HK-2 (cell line): Measurements from ENCODE around the gene SUPT16H.
A peak's percentile ranks its signal among the peaks of the same experiment; 100 is the strongest.
"Not testable (repeated sequence)": the region's sequence is repeated elsewhere in the genome, so short reads cannot be mapped to it uniquely, and the experiment has no call there.

ENCODE experiments used
- DNase-seq: peaks from one replicate; pipeline ENCODE4 v3.0.0-alpha.2; 2018; ENCODE audit not compliant: unreplicated experiment

Gene SUPT16H

DNA sequence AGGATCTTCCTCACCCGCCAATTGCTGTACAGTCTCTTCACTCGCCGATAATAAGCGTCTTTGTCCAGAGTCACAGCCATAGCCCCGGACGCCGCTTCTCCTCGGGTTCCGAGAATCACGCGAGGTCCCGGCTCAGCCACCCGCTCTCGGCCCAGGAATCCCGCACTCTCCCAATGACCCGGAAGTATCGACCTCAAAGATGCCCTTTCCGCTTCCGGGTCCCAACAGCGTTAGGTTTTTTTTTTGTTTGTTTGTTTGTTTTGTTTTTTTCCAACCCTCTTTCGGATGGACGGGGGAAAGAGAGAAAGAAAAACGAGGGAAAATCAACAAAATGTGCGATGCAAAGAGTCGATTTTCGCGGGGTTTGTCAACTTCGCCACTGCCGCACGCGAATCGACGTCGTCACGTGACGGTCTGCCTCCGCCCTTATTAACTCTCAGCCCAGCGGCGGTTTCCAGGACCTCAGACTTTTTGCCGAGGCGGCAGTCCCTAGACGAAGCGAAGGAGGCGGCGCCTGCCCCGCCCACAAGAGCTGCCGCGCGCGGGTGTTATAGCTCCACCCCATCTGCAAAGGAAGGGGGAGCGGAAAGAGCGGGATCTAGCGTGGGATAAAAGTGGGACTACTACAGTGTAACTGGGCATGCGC, at the start of gene SUPT16H:
Gene SUPT16H (minus strand): TSS at position 172 of the 646 bp plus-strand sequence. CDS start 92 bp downstream, at position 80.
- peak; percentile 93 for DNase-seq

DNA sequence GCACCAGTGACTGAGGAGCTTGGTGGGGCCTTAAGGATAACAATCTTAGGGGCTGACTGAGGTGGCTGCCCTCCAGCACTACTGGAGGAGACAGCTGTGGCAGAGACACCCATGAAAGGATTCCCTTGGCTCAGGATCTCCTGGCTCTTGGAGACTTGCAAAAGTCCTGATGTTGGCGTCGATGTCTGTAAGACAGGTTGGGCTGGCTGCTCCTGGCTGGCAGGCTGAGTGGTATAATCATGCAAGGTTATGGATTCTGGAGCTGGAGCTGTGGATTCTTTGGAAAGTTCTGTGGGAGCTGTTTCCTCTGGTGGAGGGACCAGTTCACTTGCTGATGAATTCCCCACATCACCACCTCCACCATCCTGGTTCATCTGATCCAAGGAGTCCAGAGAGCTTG, 47.3 kb upstream of the SUPT16H start:
- no peak for DNase-seq

DNA sequence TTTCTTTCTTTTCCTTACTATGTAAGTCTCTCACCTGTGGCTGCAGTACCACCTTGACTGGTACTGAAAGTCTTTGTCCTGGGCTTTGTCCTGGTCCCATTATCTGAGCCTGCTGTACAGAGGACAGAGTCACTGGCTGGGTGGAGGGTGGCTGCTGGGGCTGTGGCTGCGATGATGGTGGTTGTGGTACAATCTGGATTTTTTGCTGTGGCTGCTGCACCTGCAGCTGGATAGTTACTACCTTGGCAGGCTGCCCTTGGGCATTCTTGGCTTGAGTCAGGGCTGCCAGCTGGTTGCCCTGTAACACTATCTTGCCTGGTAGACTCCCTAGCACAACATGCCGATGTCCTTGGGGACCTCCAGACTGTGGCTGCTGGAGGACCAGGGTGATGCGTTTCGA, 45.1 kb upstream of the SUPT16H start:
- no peak for DNase-seq

DNA sequence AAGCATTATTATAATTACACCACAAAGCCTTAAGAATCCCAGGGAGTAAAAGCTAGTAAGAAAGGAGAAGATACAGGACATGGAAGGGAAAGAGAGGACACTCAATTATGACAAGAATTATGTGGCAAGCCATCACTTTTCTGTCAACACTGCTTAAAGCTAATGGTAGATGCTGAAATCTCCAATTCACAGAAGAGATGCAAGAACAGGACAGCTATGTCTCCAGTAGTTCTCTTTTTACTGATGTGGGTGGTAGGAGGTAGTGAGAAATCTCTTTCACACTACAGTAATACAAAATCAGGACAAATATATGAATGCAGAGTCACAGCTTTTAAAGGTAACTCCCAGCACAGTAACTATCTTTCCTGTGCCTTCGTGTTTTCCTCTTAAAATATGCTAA, 42.9 kb upstream of the SUPT16H start:
- no peak for DNase-seq

DNA sequence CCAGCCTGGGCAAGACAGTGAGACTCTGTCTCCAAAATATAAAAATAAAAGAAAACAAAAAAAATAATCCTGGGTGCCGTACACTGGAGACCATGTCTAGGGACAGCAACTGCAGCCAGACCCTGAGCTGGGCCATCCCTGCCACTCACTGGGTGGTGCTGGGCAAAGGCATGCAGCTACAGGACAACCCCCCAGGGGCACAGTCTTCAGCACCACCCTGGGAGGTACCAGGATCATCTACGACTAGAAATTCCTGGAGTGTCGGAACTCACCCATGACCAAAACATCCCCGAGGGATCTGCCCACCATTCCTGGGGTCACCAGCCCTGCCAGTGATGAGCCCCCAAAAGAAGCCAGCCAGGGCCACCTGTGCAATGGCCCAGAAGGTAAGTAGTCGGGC, 35.7 kb upstream of the SUPT16H start:
- DNase-seq, result no peak

DNA sequence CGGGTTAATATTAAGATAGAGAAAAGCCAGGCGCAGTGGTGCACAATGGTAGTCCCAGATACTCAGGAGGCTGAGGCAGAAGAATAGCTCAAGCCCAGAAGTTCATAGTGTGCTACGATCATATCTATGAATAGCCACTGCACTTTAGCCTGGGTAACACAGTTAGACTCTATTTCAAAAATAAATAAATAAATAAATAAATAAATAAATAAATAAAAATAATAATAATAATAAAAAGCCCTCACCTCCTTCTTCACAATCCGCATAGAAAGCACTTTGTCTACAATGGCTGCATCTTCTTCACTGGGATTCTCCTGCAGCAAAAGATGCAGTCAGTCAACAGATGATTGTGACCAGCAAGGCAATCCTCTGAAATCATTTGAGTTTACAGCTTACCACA, 31.5 kb upstream of the SUPT16H start:
- no peak for DNase-seq

DNA sequence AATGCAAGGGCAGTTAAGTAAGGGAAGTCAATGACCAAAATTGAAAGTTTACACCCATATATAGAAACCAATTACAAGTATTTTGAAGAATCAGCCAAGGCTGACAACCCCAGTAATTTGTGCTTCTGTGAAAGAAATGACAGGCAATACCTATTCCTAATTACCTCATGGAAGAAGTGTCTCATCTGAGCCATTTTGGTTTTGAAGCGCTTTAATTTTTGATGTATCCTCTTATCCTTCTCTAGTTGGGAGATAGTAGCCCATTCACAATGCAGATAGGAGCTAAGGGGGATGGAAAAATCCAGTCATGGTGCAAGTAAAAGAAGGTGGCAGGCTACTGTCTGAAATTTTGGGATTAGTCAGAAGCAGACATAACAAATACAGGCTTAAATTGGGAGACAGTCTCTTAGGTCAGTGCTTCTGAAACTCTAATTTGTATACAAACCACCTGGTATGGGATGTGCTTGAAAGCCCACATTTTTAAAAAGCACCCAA, 30.4 kb upstream of the SUPT16H start:
- no peak for DNase-seq

DNA sequence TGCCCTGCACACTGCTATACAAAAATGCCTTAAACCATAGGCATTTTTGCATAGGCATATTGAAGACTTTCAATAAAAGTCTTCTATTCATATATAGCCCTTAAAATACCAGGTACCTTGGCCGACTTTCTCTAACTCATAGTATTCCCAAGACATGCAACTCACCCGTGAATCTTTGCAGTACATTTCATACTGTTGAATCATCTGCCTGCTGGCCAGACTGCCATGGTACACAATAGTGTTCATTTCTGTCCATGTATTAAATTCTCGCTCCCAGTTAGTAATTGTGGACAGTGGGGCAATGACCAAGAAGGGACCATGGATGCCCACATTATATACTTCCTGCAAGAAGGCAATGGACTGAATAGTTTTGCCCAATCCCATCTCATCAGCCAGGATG, 24.3 kb upstream of the SUPT16H start:
- peak; percentile 5 for DNase-seq

DNA sequence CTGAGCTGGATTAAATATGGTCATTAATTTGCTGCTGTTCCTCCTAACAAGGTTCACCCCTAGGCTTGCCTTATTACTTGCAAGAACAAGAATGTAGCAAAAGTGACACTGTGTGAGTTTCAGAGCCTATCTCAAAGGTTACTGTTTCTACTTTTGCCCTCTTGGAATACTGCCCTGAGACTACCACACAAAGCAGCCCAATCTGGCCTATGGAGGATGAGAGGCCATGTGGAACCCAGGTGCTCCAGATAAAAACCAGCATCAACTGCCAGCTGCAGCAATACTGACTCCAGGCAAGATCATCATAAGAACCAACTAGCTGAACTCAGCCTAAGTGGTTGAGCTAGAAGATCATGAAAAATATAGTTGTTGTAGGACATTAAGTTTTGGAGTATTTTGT, 22.4 kb upstream of the SUPT16H start:
- no peak for DNase-seq

DNA sequence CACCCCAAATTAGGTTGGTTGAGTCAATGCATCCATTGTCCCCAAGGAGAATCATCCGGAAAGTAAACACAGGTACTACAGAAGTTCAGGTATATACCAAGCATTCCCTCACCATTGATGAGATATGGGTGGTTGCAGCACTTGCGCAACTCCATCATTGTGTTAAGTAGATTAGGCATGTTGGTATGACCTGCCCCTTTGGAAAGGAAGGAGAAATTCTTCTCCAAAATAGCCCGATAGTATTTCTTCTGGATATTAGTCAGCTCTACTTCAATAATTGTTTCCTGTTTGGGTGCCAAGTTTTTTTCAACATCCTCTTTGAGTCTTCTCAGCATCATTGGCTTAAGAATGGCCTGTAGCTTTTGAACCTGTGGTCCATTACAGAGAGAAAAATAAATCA, 21.3 kb upstream of the SUPT16H start:
- no peak for DNase-seq

DNA sequence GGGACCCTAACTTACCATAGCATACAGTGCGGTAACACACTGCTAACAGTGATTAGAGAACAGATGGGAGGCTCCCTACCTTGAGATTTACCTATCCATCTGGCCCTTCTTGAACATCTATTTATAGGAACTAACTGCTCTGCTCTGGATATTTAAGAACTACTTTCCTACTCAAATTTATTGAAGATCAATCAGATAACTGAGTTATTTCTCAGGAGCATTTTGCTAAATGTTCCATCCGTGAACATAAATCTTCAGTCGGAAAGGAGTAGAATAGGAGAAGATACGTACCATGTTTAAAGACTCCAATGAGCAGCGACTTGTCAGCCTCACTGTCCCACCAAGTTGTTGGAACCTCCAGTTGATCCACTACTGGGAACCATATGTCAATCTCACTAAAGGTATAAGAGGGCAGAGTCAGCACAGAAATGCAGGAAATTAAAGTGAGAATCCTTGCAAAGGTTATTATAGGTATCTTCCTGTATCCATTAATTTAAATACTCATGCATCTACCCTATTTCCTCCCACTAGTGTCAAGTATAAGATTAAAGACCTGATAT, 15.6 kb upstream of the SUPT16H start:
- DNase-seq, result no peak

DNA sequence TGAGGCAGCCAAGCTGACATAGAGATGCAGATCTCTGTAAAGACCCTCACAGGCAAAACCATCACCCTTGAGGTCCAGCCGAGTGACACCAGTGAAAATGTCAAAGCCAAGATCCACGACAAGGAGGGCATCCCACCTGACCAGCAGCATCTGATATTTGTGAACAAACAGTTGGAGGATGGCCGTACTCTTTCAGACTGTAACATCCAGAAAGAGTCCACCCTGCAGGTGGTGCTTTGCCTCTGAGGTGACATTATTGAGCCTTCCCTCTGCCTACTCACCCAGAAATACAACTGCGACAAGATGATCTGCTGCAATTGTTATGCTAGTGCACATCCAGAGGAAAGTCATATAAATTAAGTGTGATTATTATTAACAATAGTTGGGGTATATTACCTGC, 15.1 kb upstream of the SUPT16H start:
- no peak for DNase-seq

DNA sequence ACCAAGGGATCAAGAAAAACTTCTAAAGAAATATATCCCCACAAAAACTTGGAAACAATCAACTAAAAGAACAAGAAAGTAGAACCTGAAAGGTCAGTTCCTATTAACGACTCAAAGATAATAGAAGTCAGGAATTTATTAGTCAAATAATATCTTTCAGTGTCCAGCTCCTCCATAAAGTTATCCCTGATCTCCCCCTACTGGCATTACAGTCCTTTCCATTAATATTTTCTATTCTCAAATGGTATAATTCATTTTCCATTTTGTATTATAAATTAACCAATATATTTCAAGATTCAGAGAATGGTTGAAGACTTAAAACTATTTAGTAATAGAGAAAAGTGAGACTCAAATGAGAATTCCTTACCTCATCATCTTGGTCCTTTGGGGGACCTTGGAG, 11.6 kb upstream of the SUPT16H start:
- DNase-seq, result no peak

DNA sequence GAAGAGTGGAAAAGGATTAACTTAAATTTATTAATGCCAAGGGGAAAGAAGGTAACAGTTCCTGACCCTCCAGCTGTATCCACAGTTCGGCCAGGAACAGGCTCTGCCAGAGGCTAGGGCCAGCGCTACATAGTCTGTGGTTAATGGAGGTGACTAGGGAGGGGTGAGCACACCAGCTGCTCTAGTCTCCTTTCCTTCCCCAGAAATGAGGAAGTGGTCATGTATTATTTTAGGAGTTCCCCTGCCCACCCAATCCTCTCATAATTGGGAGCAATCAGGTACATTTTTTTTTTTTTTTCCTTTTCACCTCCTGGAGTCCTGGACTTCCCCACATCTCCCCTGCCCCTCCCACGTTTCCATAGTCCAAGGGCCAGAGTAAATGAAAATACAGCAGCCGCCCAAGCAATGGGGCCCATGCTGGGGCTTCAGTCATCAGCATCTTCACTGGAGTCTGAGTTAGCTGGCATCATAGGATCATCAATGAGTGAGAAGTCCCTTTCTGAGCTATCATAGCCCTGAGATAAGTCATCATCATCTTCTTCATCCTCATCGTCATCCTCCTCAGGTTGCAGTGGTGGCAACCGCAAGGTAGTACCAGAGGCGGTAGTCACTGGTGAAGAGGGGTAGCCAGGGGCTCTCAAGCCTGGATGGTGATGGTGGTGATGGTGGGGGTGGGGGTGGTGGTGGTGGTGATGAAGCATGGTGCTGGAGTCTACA, 1.5 kb upstream of the SUPT16H start:
- no peak for DNase-seq

DNA sequence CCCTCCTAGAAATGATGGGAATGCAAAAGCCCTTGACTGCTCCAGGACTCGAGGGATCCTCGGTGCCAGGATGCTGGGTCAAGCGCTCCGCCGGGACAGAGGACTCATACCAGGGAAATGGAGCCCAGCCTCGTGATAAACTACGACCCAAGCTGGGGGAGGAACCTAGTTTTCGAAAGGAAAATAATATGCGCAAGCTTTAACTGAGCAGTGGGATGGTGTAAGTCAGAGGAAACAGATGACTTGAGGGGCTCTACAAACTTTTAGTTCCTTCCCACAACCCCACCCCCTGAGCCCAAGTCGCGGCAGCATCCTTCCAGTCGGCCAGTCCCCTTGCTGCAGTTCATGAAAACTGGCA, 654 bp upstream of the SUPT16H start:
- DNase-seq, result no peak

DNA sequence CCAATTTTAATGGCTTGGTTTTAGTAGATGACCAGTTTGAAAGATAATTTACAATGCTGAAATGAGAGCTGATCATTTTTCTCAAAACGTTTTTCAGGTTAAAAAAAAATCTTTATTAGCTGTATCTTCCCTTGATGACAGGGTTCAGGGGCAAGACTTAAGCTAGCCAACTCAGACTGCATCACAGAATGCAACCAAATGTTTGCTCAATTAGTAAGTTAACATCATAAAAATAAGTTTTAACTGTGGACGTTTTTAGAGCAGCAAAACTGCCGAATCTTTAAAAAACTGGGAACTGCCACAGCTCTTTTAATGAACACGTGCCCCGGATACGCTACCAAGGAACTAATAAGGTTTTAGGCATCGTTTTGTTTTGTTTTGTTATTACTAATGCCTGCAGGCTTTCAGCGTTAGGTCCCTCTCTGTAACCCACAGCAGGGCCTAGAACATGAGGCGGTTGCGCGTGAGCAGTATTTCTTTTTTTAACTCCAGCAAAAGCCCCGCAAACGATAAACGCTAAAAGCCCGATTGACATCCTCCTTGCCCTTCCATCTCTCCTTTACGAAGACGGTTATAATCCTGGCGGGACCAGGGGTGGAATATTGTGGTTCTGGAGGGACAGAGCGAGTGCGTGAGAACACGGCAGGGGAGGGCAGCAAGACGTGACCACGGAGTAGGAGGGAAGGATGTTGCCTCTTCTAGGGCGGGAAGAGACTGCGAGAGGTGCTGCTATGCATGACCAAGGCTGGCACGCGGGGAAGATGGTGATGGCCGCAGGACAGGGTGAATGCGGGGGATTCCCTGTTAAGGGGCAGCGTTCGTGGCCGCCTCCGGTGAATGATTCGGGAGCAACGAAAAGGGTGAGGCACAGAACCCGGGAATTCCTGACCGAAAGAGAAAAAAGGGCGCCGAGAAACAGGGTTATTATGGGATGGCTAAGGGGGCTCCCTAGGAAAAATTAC, 652 bp downstream of the SUPT16H start:
- peak; percentile 62 for DNase-seq

DNA sequence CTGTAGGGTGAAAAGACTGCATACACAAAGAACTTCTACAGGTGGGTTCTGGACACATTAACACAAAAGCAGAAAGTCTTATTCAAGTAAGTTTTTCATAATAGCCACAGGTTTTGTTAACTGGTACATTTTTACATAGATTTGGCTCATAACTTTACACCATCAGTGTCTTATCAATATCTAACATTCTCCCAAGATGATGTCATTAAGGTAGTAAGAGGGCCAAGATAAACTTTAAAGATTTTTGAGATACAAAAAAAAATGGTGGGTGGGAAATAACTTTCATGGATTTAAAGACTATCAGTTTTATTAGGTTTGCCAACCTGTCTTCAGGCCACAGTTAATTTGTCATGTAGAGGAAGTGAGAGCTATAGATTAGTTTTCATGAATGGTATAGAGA, 1.7 kb downstream of the SUPT16H start:
- no peak for DNase-seq

DNA sequence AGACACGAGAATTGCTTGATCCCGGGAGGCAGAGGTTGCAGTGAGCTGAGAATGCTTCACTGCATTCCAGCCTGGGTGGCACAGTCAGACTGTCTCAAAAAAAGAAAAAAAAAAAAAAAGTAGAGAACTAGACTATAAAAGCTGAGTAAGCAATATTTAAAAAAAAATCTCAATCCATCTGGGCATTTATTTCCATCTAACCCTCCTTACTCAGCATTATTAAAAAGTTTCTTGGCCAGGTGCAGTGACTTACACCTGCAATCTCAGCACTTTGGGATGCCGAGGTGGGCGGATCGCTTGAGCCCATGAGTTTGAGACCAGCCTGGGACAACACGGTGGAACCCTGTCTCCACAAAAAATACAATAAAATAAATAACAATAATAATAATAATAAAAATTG, 4.5 kb downstream of the SUPT16H start:
- DNase-seq, result no peak

DNA sequence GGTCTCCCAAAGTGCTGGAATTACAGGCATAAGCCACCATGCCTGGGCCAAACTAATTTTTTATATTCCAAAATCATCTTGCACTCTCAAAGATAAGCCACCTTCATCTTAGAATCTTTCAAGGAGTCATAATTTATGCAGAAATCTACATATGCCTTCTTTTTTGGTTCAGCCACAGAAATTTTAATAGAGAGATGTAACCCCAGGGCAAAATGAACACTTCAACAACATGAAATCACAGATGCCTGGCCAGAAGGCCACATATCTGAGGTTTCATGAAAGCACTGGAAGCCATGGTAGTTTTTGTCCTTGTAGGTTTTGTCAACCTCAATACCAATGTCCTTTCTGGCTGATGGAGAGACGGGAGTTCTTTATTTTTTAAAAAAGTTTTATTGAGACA, 9.8 kb downstream of the SUPT16H start:
- DNase-seq, result no peak

DNA sequence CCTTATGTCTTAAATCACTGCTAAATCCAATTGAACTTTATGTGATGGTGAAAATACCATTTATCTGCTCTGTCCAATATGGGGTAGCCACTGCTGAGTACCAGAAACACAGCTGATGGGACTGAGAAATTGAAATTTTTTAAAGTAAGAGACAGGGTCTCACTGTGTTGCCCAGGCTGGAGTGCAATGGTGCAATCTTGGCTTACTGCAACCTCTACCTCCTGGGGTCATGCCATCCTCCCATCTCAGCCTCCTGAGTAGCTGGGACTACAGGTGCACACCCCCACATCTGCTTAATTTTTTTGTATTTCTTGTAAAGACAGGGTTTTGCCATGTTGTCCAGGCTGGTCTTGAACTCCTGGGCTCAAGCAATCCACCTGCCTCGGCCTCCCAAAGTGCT, 11.0 kb downstream of the SUPT16H start:
- not testable (repeated sequence) for DNase-seq

DNA sequence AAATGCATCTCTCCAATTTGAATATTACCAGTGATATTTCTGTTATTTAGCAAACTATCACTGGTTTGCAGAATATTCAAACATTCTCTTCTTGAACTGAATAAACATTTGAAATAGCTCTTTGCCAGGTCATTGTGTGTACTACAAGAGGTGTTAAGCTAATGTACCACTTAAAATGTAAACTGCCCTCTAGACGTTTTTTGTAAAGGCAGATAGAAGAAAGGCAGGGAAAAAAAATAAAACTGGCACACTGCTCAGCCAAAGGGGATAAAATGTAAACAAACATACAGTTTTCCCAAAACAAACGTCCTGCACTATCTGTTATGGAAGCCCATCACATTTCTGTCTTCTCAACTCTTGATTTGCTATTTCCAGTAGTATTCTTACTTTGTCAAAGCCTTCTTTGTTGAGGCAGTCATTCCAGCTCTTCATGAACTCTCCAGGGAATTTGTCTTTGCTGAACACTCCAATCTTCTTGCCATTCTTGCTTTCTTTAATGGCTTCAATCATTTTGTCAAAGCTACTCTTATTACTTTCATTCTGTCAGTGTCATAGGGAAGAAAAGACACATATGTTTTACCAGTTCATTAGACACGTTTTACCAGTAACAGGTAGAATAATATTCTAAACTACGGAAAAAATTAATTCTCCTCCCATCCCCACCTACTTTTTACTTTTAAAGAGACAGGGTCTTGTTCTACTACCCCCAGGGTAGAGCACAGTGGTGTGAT, 13.7 kb downstream of the SUPT16H start:
- DNase-seq, result no peak
